Trophoblast cell (in vitro differentiated cells and primary cell): ENCODE measurements around the gene NHS.

Experiments used
- DNase-seq, 2 donors: peaks; one replicate each; pipeline ENCODE4 v3.0.0-alpha.2; 2016
- H2AFZ ChIP-seq: 2 replicates; pipeline ENCODE4 v1.6.1; 2013; ENCODE audit warnings: low read length, moderate library complexity, mild to moderate bottlenecking; ENCODE audit not compliant: insufficient read depth, poor library complexity
- H2AK5ac ChIP-seq: 2 replicates; pipeline ENCODE4 v1.6.1; 2013; ENCODE audit warnings: mild to moderate bottlenecking, low read length
- H2BK120ac ChIP-seq: 2 replicates; pipeline ENCODE4 v1.6.1; 2013; ENCODE audit warnings: low read length, mild to moderate bottlenecking, moderate library complexity; ENCODE audit not compliant: insufficient read depth, poor library complexity
- H2BK12ac ChIP-seq: 2 replicates; pipeline ENCODE4 v1.6.1; 2013; ENCODE audit warnings: mild to moderate bottlenecking, low read length, moderate library complexity
- H2BK5ac ChIP-seq: 2 replicates; pipeline ENCODE4 v1.6.1; 2013; ENCODE audit warnings: low read length, low read depth, moderate library complexity, mild to moderate bottlenecking; ENCODE audit not compliant: poor library complexity
- H3K14ac ChIP-seq: 2 replicates; pipeline ENCODE4 v1.6.1; 2013; ENCODE audit warnings: mild to moderate bottlenecking, low read length
- H3K18ac ChIP-seq: 2 replicates; pipeline ENCODE4 v1.6.1; 2013; ENCODE audit warnings: mild to moderate bottlenecking, low read length
- H3K23ac ChIP-seq: 2 replicates; pipeline ENCODE4 v1.6.1; 2013; ENCODE audit warnings: low read length
- H3K27ac ChIP-seq: 2 replicates; pipeline ENCODE4 v1.5.1; 2013; ENCODE audit warnings: low read depth, mild to moderate bottlenecking, inconsistent platforms, low read length, moderate library complexity
- H3K27me3 ChIP-seq: 2 replicates; pipeline ENCODE4 v1.6.1; 2013; ENCODE audit warnings: inconsistent platforms, mild to moderate bottlenecking, low read length, moderate library complexity; ENCODE audit not compliant: insufficient read depth
- H3K36me3 ChIP-seq, 2 experiments: 1 replicate in 1 of 2; 2 replicates in 1 of 2; pipeline ENCODE4 v1.6.1; 2013; ENCODE audit warnings: low read length in 2 of 2, mild to moderate bottlenecking in 2 of 2, moderate library complexity in 1 of 2; ENCODE audit not compliant: insufficient read depth in 2 of 2, control insufficient read depth in 1 of 2
- H3K4ac ChIP-seq: 2 replicates; pipeline ENCODE4 v1.6.1; 2013; ENCODE audit warnings: low read depth, mild to moderate bottlenecking, low read length, moderate library complexity
- H3K4me1 ChIP-seq, 2 experiments: 1 replicate in 1 of 2; 2 replicates in 1 of 2; pipeline ENCODE4 v1.6.1; 2013; ENCODE audit warnings: low read length in 2 of 2, mild to moderate bottlenecking in 2 of 2, moderate library complexity in 1 of 2; ENCODE audit not compliant: insufficient read depth in 2 of 2, control insufficient read depth in 1 of 2
- H3K4me2 ChIP-seq: 2 replicates; pipeline ENCODE4 v1.6.1; 2013; ENCODE audit warnings: inconsistent platforms, mild to moderate bottlenecking, low read length, moderate library complexity
- H3K4me3 ChIP-seq: 2 replicates; pipeline ENCODE4 v1.5.1; 2013; ENCODE audit warnings: mild to moderate bottlenecking, low read depth, low read length, inconsistent platforms
- H3K79me1 ChIP-seq: one replicate; pipeline ENCODE4 v1.6.1; 2013; ENCODE audit warnings: low read length
- H3K79me2 ChIP-seq: 2 replicates; pipeline ENCODE4 v1.6.1; 2013; ENCODE audit warnings: low read length, mild to moderate bottlenecking; ENCODE audit not compliant: control insufficient read depth, insufficient read depth, poor library complexity
- H3K9ac ChIP-seq: 2 replicates; pipeline ENCODE4 v1.6.1; 2013; ENCODE audit warnings: mild to moderate bottlenecking, low read length
- H3K9me3 ChIP-seq: 2 replicates; pipeline ENCODE4 v1.6.1; 2013; ENCODE audit warnings: low read depth, mild to moderate bottlenecking, control low read depth, inconsistent platforms, low read length; ENCODE audit not compliant: insufficient read depth
- H4K12ac ChIP-seq: 2 replicates; pipeline ENCODE4 v1.6.1; 2013; ENCODE audit warnings: low read depth, mild to moderate bottlenecking, low read length, moderate library complexity
- H4K8ac ChIP-seq: 2 replicates; pipeline ENCODE4 v1.6.1; 2013; ENCODE audit warnings: low read depth, mild to moderate bottlenecking, low read length, moderate library complexity
- H4K91ac ChIP-seq: one replicate; pipeline ENCODE4 v1.6.1; 2013; ENCODE audit warnings: low read depth, mild to moderate bottlenecking, low read length, moderate library complexity
- WGBS: extraction: QIAGEN DNeasy Blood & Tissue Kit; methylation state at CpG from one replicate; pipeline ENCODE4 v1.1.7; 2013; ENCODE audit warnings: missing lambda C conversion rate; ENCODE audit not compliant: insufficient read length, insufficient coverage; ENCODE audit errors: extremely low coverage; 5-methylcytosine and 5-hydroxymethylcytosine counted together

NHS gene

DNA sequence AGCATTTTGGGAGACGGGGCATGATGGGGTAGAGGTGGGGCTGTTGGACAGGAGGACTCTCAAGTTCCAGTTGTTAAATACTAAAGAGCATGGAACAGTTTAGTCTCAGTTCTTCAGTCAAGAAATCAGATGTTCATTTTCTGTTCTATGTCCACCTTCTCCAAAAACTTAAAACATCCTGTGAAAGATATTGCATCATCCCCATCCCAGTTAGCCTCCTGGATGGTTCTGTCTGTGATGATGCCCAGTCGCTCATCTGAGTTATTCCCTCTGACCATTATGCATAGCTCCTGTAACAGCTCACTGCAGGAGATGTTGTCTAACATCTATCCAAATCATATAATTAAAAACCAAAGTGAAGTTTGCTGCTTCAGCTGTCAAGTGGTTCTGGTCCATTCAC lies 330.2 kb downstream of the NHS start:
- Histone ChIP-seq H3K4ac (no peak overlapping the region), H4K8ac (no peak overlapping the region), H2BK120ac (no peak overlapping the region), H2BK5ac (no peak overlapping the region), H3K23ac (no peak overlapping the region), H3K4me3 (no peak overlapping the region), H3K27me3 (no peaks in the 10 kb centered on the region), H3K27ac (no peak overlapping the region), H3K9me3 (no peaks in the 10 kb centered on the region), H2AFZ (no peak overlapping the region), H3K18ac (no peak overlapping the region), H2BK12ac (no peak overlapping the region), H3K79me1 (no peaks in the 10 kb centered on the region), H3K4me1 (peaks cover 0 to 3% of the 10 kb centered on the region in 2 experiments), H3K9ac (no peak overlapping the region), H4K12ac (no peak overlapping the region), H3K14ac (no peak overlapping the region), H4K91ac (no peak overlapping the region), H2AK5ac (no peak overlapping the region), H3K4me2 (no peak overlapping the region), H3K79me2 (no peaks in the 10 kb centered on the region), H3K36me3 (no peaks in the 10 kb centered on the region)
- WGBS = no CpG with 5 or more reads among the region's 2 CpGs
- DNase-seq = no peak

DNA sequence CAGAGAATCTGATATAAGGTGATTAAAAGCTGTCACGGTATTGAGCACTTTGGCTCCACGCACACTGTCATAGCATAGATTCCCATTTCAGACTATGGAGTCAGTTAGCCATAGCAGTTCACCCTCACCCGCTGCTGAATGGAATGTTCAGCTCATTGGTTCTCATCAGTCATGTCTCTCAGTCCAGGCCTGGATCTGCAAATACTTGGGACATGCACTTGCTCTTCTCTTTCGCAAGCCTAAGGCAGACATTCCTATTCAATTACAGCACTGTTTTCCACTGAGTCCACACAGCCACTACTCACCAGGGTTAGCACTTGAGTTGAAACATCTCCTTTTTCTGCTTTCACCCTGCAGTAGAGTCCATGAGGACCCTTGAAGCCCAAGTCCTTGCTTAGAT lies 331.7 kb downstream of the NHS start:
- no peak overlapping the region for H4K12ac ChIP-seq
- H4K91ac ChIP-seq = no peak overlapping the region
- no peak overlapping the region for H2BK5ac ChIP-seq
- peak; percentile 71 to 78 for DNase-seq
- H3K4me1 ChIP-seq = peaks cover 0 to 3% of the 10 kb centered on the region in 2 experiments
- no peak overlapping the region for H2BK12ac ChIP-seq
- no peaks in the 10 kb centered on the region for H3K9me3 ChIP-seq
- H2AK5ac ChIP-seq = no peak overlapping the region
- no peak overlapping the region for H3K9ac ChIP-seq
- no peak overlapping the region for H3K23ac ChIP-seq
- H3K36me3 ChIP-seq = no peaks in the 10 kb centered on the region
- no peaks in the 10 kb centered on the region for H3K79me2 ChIP-seq
- WGBS = no CpG with 5 or more reads among the region's 4 CpGs
- no peaks in the 10 kb centered on the region for H3K27me3 ChIP-seq
- H2BK120ac ChIP-seq = no peak overlapping the region
- H3K4ac ChIP-seq = no peak overlapping the region
- no peak overlapping the region for H2AFZ ChIP-seq
- no peak overlapping the region for H4K8ac ChIP-seq
- H3K79me1 ChIP-seq = no peaks in the 10 kb centered on the region
- no peak overlapping the region for H3K18ac ChIP-seq
- no peak overlapping the region for H3K14ac ChIP-seq
- H3K27ac ChIP-seq = no peak overlapping the region
- H3K4me3 ChIP-seq = no peak overlapping the region
- no peak overlapping the region for H3K4me2 ChIP-seq

DNA sequence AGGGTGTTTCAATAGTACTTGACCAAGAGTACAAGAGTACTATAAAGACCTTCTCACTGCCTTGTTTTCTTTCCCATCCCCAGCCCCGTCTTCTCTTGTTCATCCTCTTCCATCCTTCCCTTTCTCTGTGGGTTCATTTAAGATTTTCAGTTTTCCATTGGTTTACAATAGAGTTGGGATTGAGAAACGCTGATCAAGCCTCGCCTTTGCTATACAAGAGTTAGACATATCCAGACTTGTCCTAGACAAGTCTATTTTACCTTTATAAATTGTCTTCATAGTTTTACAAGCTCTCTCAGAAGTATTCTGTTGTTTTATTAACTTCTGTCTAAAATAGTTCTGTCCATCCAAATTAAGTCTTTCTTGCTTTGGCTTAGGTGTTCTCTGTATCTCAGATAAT lies 332.7 kb downstream of the NHS start:
- no CpG with 5 or more reads among the region's 3 CpGs for WGBS
- H3K79me1 ChIP-seq = no peaks in the 10 kb centered on the region

DNA sequence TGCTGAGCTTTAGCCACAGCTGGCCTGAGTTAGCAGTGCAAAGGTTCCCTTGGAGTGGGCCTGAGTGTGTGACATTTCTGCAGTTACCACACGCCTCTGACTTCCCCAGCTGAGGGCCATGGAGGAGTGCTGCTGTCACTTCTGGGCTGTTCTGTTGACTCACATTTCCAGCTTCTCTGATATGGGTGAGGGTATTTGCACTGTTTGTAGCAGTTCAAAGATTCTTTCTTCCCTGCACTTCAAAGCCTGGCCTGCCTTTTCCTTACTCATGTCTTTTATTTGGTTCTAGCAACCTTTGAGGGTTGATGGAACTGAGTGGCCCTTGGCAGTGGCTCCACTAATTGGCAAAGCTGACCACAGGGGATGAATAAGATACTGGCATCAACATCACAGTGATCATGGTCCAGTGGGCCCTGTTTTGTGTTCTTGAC lies 335.9 kb downstream of the NHS start:
- no CpG with 5 or more reads among the region's 1 CpG for WGBS
- no peaks in the 10 kb centered on the region for H3K79me2 ChIP-seq
- H3K14ac ChIP-seq = no peak overlapping the region
- H3K36me3 ChIP-seq = no peaks in the 10 kb centered on the region
- H2BK5ac ChIP-seq = no peak overlapping the region
- H3K4me2 ChIP-seq = no peak overlapping the region
- H3K18ac ChIP-seq = no peak overlapping the region
- no peak overlapping the region for H3K9ac ChIP-seq
- H2AK5ac ChIP-seq = no peak overlapping the region
- peaks cover 0 to 3% of the 10 kb centered on the region in 2 experiments for H3K4me1 ChIP-seq
- no peak overlapping the region for H3K4me3 ChIP-seq
- no peak overlapping the region for H3K27ac ChIP-seq
- H2BK120ac ChIP-seq = no peak overlapping the region
- H3K4ac ChIP-seq = no peak overlapping the region
- no peak overlapping the region for H3K23ac ChIP-seq
- H3K27me3 ChIP-seq = no peaks in the 10 kb centered on the region
- H2AFZ ChIP-seq = no peak overlapping the region
- H2BK12ac ChIP-seq = no peak overlapping the region
- no peak overlapping the region for H4K91ac ChIP-seq
- no peak overlapping the region for H4K12ac ChIP-seq
- DNase-seq = no peak
- no peak overlapping the region for H4K8ac ChIP-seq
- H3K79me1 ChIP-seq = no peaks in the 10 kb centered on the region
- H3K9me3 ChIP-seq = no peaks in the 10 kb centered on the region

More for the DNA sequence above, 332.7 kb downstream of the NHS start:
- no peak for DNase-seq
- Histone ChIP-seq H3K9ac (no peak overlapping the region), H2AFZ (no peak overlapping the region), H4K91ac (no peak overlapping the region), H4K12ac (no peak overlapping the region), H3K4me2 (no peak overlapping the region), H3K27ac (no peak overlapping the region), H3K4me3 (no peak overlapping the region), H3K79me2 (no peaks in the 10 kb centered on the region), H2BK5ac (no peak overlapping the region), H3K18ac (no peak overlapping the region), H3K27me3 (no peaks in the 10 kb centered on the region), H2BK12ac (no peak overlapping the region), H4K8ac (no peak overlapping the region), H3K36me3 (no peaks in the 10 kb centered on the region), H2BK120ac (no peak overlapping the region), H3K23ac (no peak overlapping the region), H3K4ac (no peak overlapping the region), H3K4me1 (peaks cover 0 to 3% of the 10 kb centered on the region in 2 experiments), H3K14ac (no peak overlapping the region), H3K9me3 (no peaks in the 10 kb centered on the region), H2AK5ac (no peak overlapping the region)
